Calu3 (cell line): ENCODE measurements around the gene TNFRSF21. TPM values are rescaled to one million over a fixed set of nuclear protein-coding genes. Genes with fewer than 3 reads are reported as not detected.

ENCODE experiments used
- BruUV-seq: library from RNA; stranded (reverse); fragments of 400-500 nt; replicated peaks from 2 replicates; lab custom pipeline; 2021; lab: Mats Ljungman, UMichigan
- CTCF ChIA-PET: fragments of 300-600 bp; sonication (Branson Sonifier 250); formaldehyde crosslinking; loops from one replicate; lab custom pipeline; 2022; ENCODE audit warnings: antibody characterized with exemption; lab: Charles Lee
- DNase-seq: peaks from one replicate; pipeline ENCODE4 v3.0.0; 2022
- H3K27ac Mint-ChIP-seq: one replicate; pipeline ENCODE4 v1.8.0; 2022; ENCODE audit warnings: mixed read lengths; ENCODE audit not compliant: unreplicated experiment
- H3K27me3 Mint-ChIP-seq: one replicate; pipeline ENCODE4 v1.8.0; 2022; ENCODE audit warnings: mixed read lengths; ENCODE audit not compliant: unreplicated experiment
- H3K36me3 Mint-ChIP-seq: one replicate; pipeline ENCODE4 v1.8.0; 2022; ENCODE audit warnings: mild to moderate bottlenecking, moderate library complexity, mixed read lengths; ENCODE audit not compliant: insufficient read depth, unreplicated experiment
- H3K4me1 Mint-ChIP-seq: one replicate; pipeline ENCODE4 v1.8.0; 2022; ENCODE audit warnings: mild to moderate bottlenecking, low read depth, mixed read lengths; ENCODE audit not compliant: unreplicated experiment
- H3K4me3 Mint-ChIP-seq: one replicate; pipeline ENCODE4 v1.8.0; 2022; ENCODE audit warnings: mild to moderate bottlenecking, low read depth, moderate library complexity, mixed read lengths; ENCODE audit not compliant: unreplicated experiment
- H3K9me3 Mint-ChIP-seq: one replicate; pipeline ENCODE4 v1.8.0; 2022; ENCODE audit warnings: low read depth, mixed read lengths; ENCODE audit not compliant: unreplicated experiment
- CTCF ChIP-seq: fragments of 200-600 bp; IDR thresholded peaks from one replicate; pipeline ENCODE4 v1.8.0; 2022; ENCODE audit warnings: antibody characterized with exemption; ENCODE audit not compliant: unreplicated experiment
- intact Hi-C: fragments of 100-400 bp; cut with micrococcal nuclease; formaldehyde crosslinking; loops from one replicate; pipeline ENCODE4 v1.10.0; 2022; ENCODE audit not compliant: unreplicated experiment
- total RNA-seq: library from RNA; stranded (reverse); gene quantifications from 2 replicates; pipeline ENCODE4 v1.2.3, GENCODE V29; 2022

TNFRSF21 gene
- total RNA-seq, 1 experiment from 2014 or later, result 255 TPM

GRCh38 chr6:47251396-47251795, 58.3 kb downstream of the TNFRSF21 start:
- DNase-seq, result no peak
- no peaks in the 10 kb centered on the region for H3K9me3 Mint-ChIP-seq
- peaks cover 48% of the 10 kb centered on the region for H3K4me1 Mint-ChIP-seq
- CTCF ChIA-PET, result interaction anchor here (0.5 to 1.0 kb wide), 2 partner anchors 9 to 139 kb away, joined by 3 to 4 read pairs; no protein-coding TSS in a partner anchor
- intact Hi-C loops, result no loop called here
- H3K4me3 Mint-ChIP-seq, result no peak overlapping the region
- peaks cover 72% of the 10 kb centered on the region for H3K36me3 Mint-ChIP-seq
- no peak for TF ChIP-seq CTCF
- BruUV-seq, result no TSS peak
- H3K27ac Mint-ChIP-seq, result peak overlapping the region; percentile 52
- H3K27me3 Mint-ChIP-seq, result no peaks in the 10 kb centered on the region

- DNase-seq, result no peak
- peak overlapping the region; percentile 38 for H3K27ac Mint-ChIP-seq
- TF ChIP-seq CTCF, result no peak
- CTCF ChIA-PET, result no interaction called here
- H3K36me3 Mint-ChIP-seq, result peaks cover 71% of the 10 kb centered on the region
- H3K9me3 Mint-ChIP-seq, result no peaks in the 10 kb centered on the region
- H3K4me3 Mint-ChIP-seq, result peak overlapping the region; percentile 6
- no TSS peak for BruUV-seq
- intact Hi-C loops, result no loop called here
- peaks cover 58% of the 10 kb centered on the region for H3K4me1 Mint-ChIP-seq
- H3K27me3 Mint-ChIP-seq, result no peaks in the 10 kb centered on the region
Observed at GRCh38 chr6:47250302-47250701, 59.4 kb downstream of the TNFRSF21 start.

- Mint-ChIP-seq H3K27ac (peak overlapping the region; percentile 20), H3K27me3 (no peaks in the 10 kb centered on the region), H3K9me3 (no peaks in the 10 kb centered on the region), H3K4me3 (no peak overlapping the region), H3K4me1 (peaks cover 72% of the 10 kb centered on the region), H3K36me3 (peaks cover 75% of the 10 kb centered on the region)
- intact Hi-C loops, result loop anchor here (5.0 kb wide), 1 partner anchor 54 kb away; no protein-coding TSS in a partner anchor
- BruUV-seq, result no TSS peak
- no peak for TF ChIP-seq CTCF
- CTCF ChIA-PET, result interaction anchor here (0.7 to 1.3 kb wide), 4 partner anchors 10 to 151 kb away, joined by 3 to 4 read pairs (median 3); no protein-coding TSS in a partner anchor
- no peak for DNase-seq
Observed at GRCh38 chr6:47248446-47248845, 61.3 kb downstream of the TNFRSF21 start.

GRCh38 chr6:47247227-47247797, 62.4 kb downstream of the TNFRSF21 start:
- H3K4me1 Mint-ChIP-seq, result peaks cover 83% of the 10 kb centered on the region
- H3K4me3 Mint-ChIP-seq, result no peak overlapping the region
- intact Hi-C loops, result loop anchor here (5.0 kb wide), 1 partner anchor 55 kb away; no protein-coding TSS in a partner anchor
- no peaks in the 10 kb centered on the region for H3K27me3 Mint-ChIP-seq
- DNase-seq, result no peak
- no peak for TF ChIP-seq CTCF
- CTCF ChIA-PET, result interaction anchor here (0.9 to 1.3 kb wide), 2 partner anchors 9 kb away, joined by 3 to 4 read pairs; no protein-coding TSS in a partner anchor
- BruUV-seq, result no TSS peak
- no peaks in the 10 kb centered on the region for H3K9me3 Mint-ChIP-seq
- H3K27ac Mint-ChIP-seq, result no peak overlapping the region
- H3K36me3 Mint-ChIP-seq, result peaks cover 72% of the 10 kb centered on the region
